ENCODE measurements around the gene PCAT7. TPM values are rescaled to one million over a fixed set of nuclear protein-coding genes. Genes with fewer than 3 reads are reported as not detected.

The PCAT7 gene
- total and polyA plus RNA-seq, 9 donors, result 0.04 to 0.05 TPM; not detected in 7

DNA sequence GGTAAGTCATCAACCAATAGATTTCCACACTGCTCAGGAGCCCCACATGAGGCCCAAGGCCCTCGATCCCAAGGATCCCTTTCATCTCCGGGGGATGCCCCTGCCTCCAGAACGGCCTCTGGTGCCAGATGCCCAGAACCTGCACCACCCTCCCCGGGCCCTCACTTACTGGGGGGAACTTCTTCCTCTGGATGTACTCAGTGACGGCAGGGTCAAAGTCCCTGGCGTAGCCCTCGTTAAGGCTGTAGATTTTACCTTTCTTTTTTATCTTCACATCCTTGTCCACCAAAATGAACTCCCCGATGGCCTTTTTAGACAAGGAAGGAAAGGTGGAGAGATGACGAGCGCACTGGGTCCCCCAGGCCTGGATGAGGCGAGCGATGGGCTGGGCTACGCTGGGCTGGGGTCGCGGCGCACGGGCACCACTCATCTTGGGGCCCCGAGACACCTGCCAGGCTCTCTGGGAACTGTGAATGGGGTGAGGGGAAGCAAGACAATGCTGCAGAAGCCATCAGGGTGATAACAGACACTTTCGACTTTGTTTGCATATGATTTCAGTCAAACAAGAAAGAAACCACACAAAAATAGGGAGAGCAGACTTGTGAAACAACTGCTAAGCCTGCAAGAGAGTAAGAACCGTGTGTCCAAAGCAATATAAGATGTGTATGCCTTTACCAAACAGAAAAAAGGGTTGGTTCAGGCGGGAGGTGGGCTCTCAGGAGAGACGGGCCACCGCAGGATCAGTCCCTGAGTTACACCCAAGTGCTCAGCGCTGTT, 52.0 kb downstream of the PCAT7 start:
- Histone ChIP-seq H3K4me3 (no peak overlapping the region), H3K27ac (no peak overlapping the region), H3K9me3 (no peaks in the 10 kb centered on the region), H3K27me3 (no peaks in the 10 kb centered on the region), H3K36me3 (no peaks in the 10 kb centered on the region), H3K4me1 (ENCODE audit: insufficient read depth) (peaks cover 2% of the 10 kb centered on the region)
- no peak for TF ChIP-seq EP300 (IDR thresholded peaks at IDR 0.05)
- TF ChIP-seq, protein P1, sequence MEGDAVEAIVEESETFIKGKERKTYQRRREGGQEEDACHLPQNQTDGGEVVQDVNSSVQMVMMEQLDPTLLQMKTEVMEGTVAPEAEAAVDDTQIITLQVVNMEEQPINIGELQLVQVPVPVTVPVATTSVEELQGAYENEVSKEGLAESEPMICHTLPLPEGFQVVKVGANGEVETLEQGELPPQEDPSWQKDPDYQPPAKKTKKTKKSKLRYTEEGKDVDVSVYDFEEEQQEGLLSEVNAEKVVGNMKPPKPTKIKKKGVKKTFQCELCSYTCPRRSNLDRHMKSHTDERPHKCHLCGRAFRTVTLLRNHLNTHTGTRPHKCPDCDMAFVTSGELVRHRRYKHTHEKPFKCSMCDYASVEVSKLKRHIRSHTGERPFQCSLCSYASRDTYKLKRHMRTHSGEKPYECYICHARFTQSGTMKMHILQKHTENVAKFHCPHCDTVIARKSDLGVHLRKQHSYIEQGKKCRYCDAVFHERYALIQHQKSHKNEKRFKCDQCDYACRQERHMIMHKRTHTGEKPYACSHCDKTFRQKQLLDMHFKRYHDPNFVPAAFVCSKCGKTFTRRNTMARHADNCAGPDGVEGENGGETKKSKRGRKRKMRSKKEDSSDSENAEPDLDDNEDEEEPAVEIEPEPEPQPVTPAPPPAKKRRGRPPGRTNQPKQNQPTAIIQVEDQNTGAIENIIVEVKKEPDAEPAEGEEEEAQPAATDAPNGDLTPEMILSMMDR (IDR thresholded peaks at IDR 0.05), result no peak
- TF ChIP-seq POLR2A (IDR thresholded peaks at IDR 0.05), result no peak
- intact Hi-C loops (cut with DNase I), result no loop called here
- WGBS, 3 donors, result 89 to 91% (median 89%) methylated on average over 24 of the region's 24 CpGs
- no peak for DNase-seq

DNA sequence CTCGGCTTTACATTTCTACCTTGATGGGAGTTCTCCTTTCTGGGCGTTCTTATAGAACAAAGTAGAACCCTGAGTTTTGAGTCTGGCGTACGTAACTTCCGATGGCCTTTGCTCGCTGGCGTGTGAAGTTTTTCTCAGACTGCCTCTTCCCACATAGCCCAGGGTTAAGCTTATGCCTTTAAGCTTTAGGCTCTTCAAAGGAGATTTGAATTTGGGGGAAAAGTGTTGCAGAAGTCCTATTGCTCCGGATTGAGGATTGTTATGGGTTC, 52.5 kb downstream of the PCAT7 start:
- Histone ChIP-seq H3K27me3 (no peaks in the 10 kb centered on the region), H3K9me3 (no peaks in the 10 kb centered on the region), H3K4me3 (no peak overlapping the region), H3K27ac (no peak overlapping the region), H3K36me3 (no peaks in the 10 kb centered on the region), H3K4me1 (ENCODE audit: insufficient read depth) (peaks cover 2% of the 10 kb centered on the region)
- intact Hi-C loops (cut with DNase I), result no loop called here
- no peak for TF ChIP-seq EP300 (IDR thresholded peaks at IDR 0.05)
- TF ChIP-seq, protein P1 (IDR thresholded peaks at IDR 0.05), result no peak
- TF ChIP-seq POLR2A (IDR thresholded peaks at IDR 0.05), result no peak
- no peak for DNase-seq
- 89 to 92% (median 90%) methylated on average over 8 of the region's 8 CpGs for WGBS, 3 donors

DNA sequence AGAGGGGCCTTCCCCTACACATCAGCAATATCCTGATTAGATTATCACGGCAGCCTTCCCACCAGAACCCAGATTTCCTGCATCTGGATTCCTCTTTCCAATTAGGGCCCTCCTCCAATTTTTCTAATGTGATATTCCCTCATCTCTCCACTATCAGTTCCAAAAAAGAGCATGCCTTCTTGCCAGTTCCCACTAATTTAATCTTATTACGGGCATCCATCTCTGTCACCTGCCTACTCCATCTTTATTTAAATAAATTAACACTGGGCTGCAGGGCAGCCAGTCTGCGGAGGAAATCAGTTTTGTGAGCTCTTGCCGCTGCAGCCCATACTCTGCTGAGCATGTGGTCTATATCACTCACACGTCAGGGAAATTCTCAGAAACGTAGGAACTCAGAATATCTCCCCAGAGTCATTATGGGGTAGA, 55.3 kb downstream of the PCAT7 start:
- DNase-seq, result no peak
- H3K9me3 ChIP-seq, result no peaks in the 10 kb centered on the region
- no peaks in the 10 kb centered on the region for H3K27me3 ChIP-seq
- H3K4me1 ChIP-seq (ENCODE audit: insufficient read depth), result no peaks in the 10 kb centered on the region
- TF ChIP-seq POLR2A (IDR thresholded peaks at IDR 0.05), result no peak
- TF ChIP-seq, protein P1 (IDR thresholded peaks at IDR 0.05), result no peak
- TF ChIP-seq EP300 (IDR thresholded peaks at IDR 0.05), result no peak
- intact Hi-C loops (cut with DNase I), result no loop called here
- H3K36me3 ChIP-seq, result no peaks in the 10 kb centered on the region
- no peak overlapping the region for H3K27ac ChIP-seq
- 40 to 52% (median 43%) methylated on average over 6 of the region's 6 CpGs for WGBS, 3 donors
- H3K4me3 ChIP-seq, result no peak overlapping the region

DNA sequence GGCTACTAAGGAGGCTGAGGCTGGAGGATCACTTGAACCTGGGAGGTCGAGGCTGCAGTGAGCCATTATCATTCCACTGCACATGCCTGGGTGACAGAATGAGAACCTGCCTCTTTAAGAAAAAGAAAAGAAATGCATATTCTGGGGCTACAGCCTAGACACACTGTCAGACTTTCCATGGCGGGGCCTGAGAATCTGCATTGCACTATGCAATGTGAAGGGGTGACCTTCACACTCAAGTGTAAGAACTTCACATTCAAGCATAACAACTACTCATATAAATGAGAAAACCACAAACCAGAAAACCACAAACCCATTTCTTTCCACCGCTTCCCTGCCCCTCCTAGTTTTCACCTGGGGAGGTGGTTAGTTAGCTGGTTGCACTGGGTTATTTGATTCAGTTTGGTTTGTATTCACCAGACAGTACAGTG, 56.8 kb downstream of the PCAT7 start:
- Histone ChIP-seq H3K36me3 (no peaks in the 10 kb centered on the region), H3K27ac (no peak overlapping the region), H3K9me3 (no peaks in the 10 kb centered on the region), H3K4me3 (no peak overlapping the region), H3K4me1 (ENCODE audit: insufficient read depth) (no peaks in the 10 kb centered on the region), H3K27me3 (no peaks in the 10 kb centered on the region)
- WGBS, 3 donors, result 75 to 86% (median 78%) methylated on average over 3 of the region's 3 CpGs
- intact Hi-C loops (cut with DNase I), result no loop called here
- DNase-seq, result no peak
- TF ChIP-seq EP300 (IDR thresholded peaks at IDR 0.05) (no peak), POLR2A (IDR thresholded peaks at IDR 0.05) (no peak)
- TF ChIP-seq, protein P1 (IDR thresholded peaks at IDR 0.05), result no peak

Measured in ovary (tissue), 9 donors.